Activated CD4-positive, alpha-beta memory T cell treated with anti-CD3 and anti-CD28 coated beads for 36 hours (primary cell): ENCODE data around the gene MEPE. TPM values are rescaled to one million over a fixed set of nuclear protein-coding genes. Genes with fewer than 3 reads are reported as not detected.
A peak's percentile ranks its signal among the peaks of the same experiment; 100 is the strongest.

Experiments
- CTCF ChIA-PET: fragments of 350-600 bp; sonication (Branson Sonifier 250); formaldehyde crosslinking; loops from one replicate; lab custom pipeline; 2021; ENCODE audit warnings: antibody characterized with exemption, inconsistent platforms; lab: Charles Lee
- POLR2A ChIA-PET: fragments of 350-600 bp; sonication (Branson Sonifier 250); formaldehyde crosslinking; loops from one replicate; lab custom pipeline; 2021; ENCODE audit warnings: antibody characterized with exemption; lab: Charles Lee
- DNase-seq: peaks from one replicate; pipeline ENCODE4 v3.0.0-alpha.2; 2020
- H3K27ac Mint-ChIP-seq: one replicate; pipeline ENCODE4 v1.8.0; 2021; ENCODE audit warnings: mixed read lengths
- H3K27me3 Mint-ChIP-seq: one replicate; pipeline ENCODE4 v1.8.0; 2021; ENCODE audit warnings: mixed read lengths
- H3K36me3 Mint-ChIP-seq: one replicate; pipeline ENCODE4 v1.8.0; 2021; ENCODE audit warnings: mixed read lengths
- H3K4me1 Mint-ChIP-seq: one replicate; pipeline ENCODE4 v1.8.0; 2021; ENCODE audit warnings: low read depth, mixed read lengths
- H3K4me3 Mint-ChIP-seq: one replicate; pipeline ENCODE4 v1.8.0; 2021; ENCODE audit warnings: mild to moderate bottlenecking, mixed read lengths
- H3K9me3 Mint-ChIP-seq: one replicate; pipeline ENCODE4 v1.8.0; 2021; ENCODE audit warnings: mixed read lengths
- intact Hi-C: fragments of 100-400 bp; cut with micrococcal nuclease; formaldehyde crosslinking; loops from one replicate; pipeline ENCODE4 v1.15.1; 2023
- total RNA-seq, 2 experiments: library from RNA; stranded (reverse); gene quantifications; one replicate each; pipeline ENCODE4 v1.2.3, GENCODE V29; 2021

The MEPE gene
- total RNA-seq, 2 experiments from 2014 or later = not detected

GRCh38 chr4:87846226-87846625 lies 13.5 kb downstream of the MEPE start:
- Mint-ChIP-seq H3K9me3 (no peaks in the 10 kb centered on the region), H3K4me3 (no peak overlapping the region), H3K27ac (no peak overlapping the region), H3K27me3 (peaks cover 23% of the 10 kb centered on the region), H3K36me3 (no peaks in the 10 kb centered on the region), H3K4me1 (peaks cover 5% of the 10 kb centered on the region)
- ChIA-PET CTCF (interaction anchor here (0.6 to 4.6 kb wide), 5 partner anchors 9 to 366 kb away, joined by 3 to 38 read pairs (median 3); no protein-coding TSS in a partner anchor), POLR2A (no interaction called here)
- DNase-seq = no peak
- intact Hi-C loops = loop anchor here (5.0 to 10.0 kb wide), 4 partner anchors 304 to 694 kb away; no protein-coding TSS in a partner anchor

GRCh38 chr4:87848622-87849351 lies 16.0 kb downstream of the MEPE start:
- no peaks in the 10 kb centered on the region for H3K9me3 Mint-ChIP-seq
- no peak overlapping the region for H3K27ac Mint-ChIP-seq
- POLR2A ChIA-PET = no interaction called here
- peak overlapping the region; percentile 40 for H3K4me3 Mint-ChIP-seq
- DNase-seq = peak; percentile 48
- peaks cover 25% of the 10 kb centered on the region for H3K27me3 Mint-ChIP-seq
- peaks cover 5% of the 10 kb centered on the region for H3K4me1 Mint-ChIP-seq
- intact Hi-C loops = loop anchor here (1.0 to 10.0 kb wide), 6 partner anchors 169 to 696 kb away; no protein-coding TSS in a partner anchor
- no peaks in the 10 kb centered on the region for H3K36me3 Mint-ChIP-seq
- CTCF ChIA-PET = interaction anchor here (0.6 to 4.6 kb wide), 28 partner anchors 9 to 666 kb away, joined by 3 to 38 read pairs (median 4); partner anchors contain the start of gene SPP1

- Mint-ChIP-seq H3K27me3 (peaks cover 24% of the 10 kb centered on the region), H3K4me3 (no peak overlapping the region), H3K36me3 (no peaks in the 10 kb centered on the region), H3K9me3 (no peaks in the 10 kb centered on the region), H3K27ac (no peak overlapping the region), H3K4me1 (peaks cover 5% of the 10 kb centered on the region)
- intact Hi-C loops = loop anchor here (1.0 to 10.0 kb wide), 6 partner anchors 170 to 697 kb away; no protein-coding TSS in a partner anchor
- POLR2A ChIA-PET = no interaction called here
- DNase-seq = no peak
- CTCF ChIA-PET = interaction anchor here (0.6 to 4.6 kb wide), 25 partner anchors 8 to 666 kb away, joined by 3 to 38 read pairs (median 4); partner anchors contain the start of gene SPP1
These were observed 16.8 kb downstream of the MEPE start for GRCh38 chr4:87849612-87850011.

- Mint-ChIP-seq H3K9me3 (no peaks in the 10 kb centered on the region), H3K4me3 (no peak overlapping the region), H3K4me1 (peaks cover 5% of the 10 kb centered on the region), H3K27ac (no peak overlapping the region), H3K27me3 (peaks cover 15% of the 10 kb centered on the region), H3K36me3 (no peaks in the 10 kb centered on the region)
- intact Hi-C loops = no loop called here
- CTCF ChIA-PET = interaction anchor here (0.8 to 4.5 kb wide), 4 partner anchors 8 to 122 kb away, joined by 3 to 32 read pairs (median 4); no protein-coding TSS in a partner anchor
- no peak for DNase-seq
- POLR2A ChIA-PET = no interaction called here
These were observed 18.6 kb downstream of the MEPE start for GRCh38 chr4:87851332-87851731.

GRCh38 chr4:87851953-87852352 lies 19.2 kb downstream of the MEPE start:
- no peak overlapping the region for H3K27ac Mint-ChIP-seq
- intact Hi-C loops = no loop called here
- ChIA-PET POLR2A (no interaction called here), CTCF (interaction anchor here (0.6 to 4.5 kb wide), 14 partner anchors 8 to 364 kb away, joined by 3 to 32 read pairs (median 6); partner anchors contain the start of gene SPP1)
- no peaks in the 10 kb centered on the region for H3K36me3 Mint-ChIP-seq
- DNase-seq = no peak
- peaks cover 5% of the 10 kb centered on the region for H3K4me1 Mint-ChIP-seq
- H3K27me3 Mint-ChIP-seq = peaks cover 12% of the 10 kb centered on the region
- no peaks in the 10 kb centered on the region for H3K9me3 Mint-ChIP-seq
- no peak overlapping the region for H3K4me3 Mint-ChIP-seq

GRCh38 chr4:87853108-87853507 lies 20.3 kb downstream of the MEPE start:
- H3K4me3 Mint-ChIP-seq = no peak overlapping the region
- H3K36me3 Mint-ChIP-seq = no peaks in the 10 kb centered on the region
- H3K27ac Mint-ChIP-seq = no peak overlapping the region
- intact Hi-C loops = loop anchor here (1.0 kb wide), 2 partner anchors 120 to 359 kb away; no protein-coding TSS in a partner anchor
- ChIA-PET CTCF (interaction anchor here (0.6 to 2.4 kb wide), 18 partner anchors 9 to 366 kb away, joined by 3 to 32 read pairs (median 4); partner anchors contain the start of gene SPP1), POLR2A (no interaction called here)
- peaks cover 14% of the 10 kb centered on the region for H3K27me3 Mint-ChIP-seq
- H3K9me3 Mint-ChIP-seq = no peaks in the 10 kb centered on the region
- peaks cover 5% of the 10 kb centered on the region for H3K4me1 Mint-ChIP-seq
- no peak for DNase-seq

- POLR2A ChIA-PET = no interaction called here
- Mint-ChIP-seq H3K36me3 (no peaks in the 10 kb centered on the region), H3K27me3 (peaks cover 12% of the 10 kb centered on the region), H3K4me1 (peaks cover 2% of the 10 kb centered on the region), H3K4me3 (no peak overlapping the region), H3K9me3 (no peaks in the 10 kb centered on the region), H3K27ac (no peak overlapping the region)
- no peak for DNase-seq
- CTCF ChIA-PET = interaction anchor here (1.2 to 2.4 kb wide), 3 partner anchors 114 to 358 kb away, joined by 7 to 21 read pairs (median 9); no protein-coding TSS in a partner anchor
- intact Hi-C loops = loop anchor here (1.0 kb wide), 2 partner anchors 119 to 358 kb away; no protein-coding TSS in a partner anchor
These were observed 21.1 kb downstream of the MEPE start for GRCh38 chr4:87853891-87854290.

- no peak for DNase-seq
- no peak overlapping the region for H3K27ac Mint-ChIP-seq
- intact Hi-C loops = no loop called here
- ChIA-PET CTCF (interaction anchor here (0.6 to 1.2 kb wide), 3 partner anchors 10 to 356 kb away, joined by 3 to 4 read pairs (median 3); no protein-coding TSS in a partner anchor), POLR2A (no interaction called here)
- H3K4me3 Mint-ChIP-seq = no peak overlapping the region
- H3K4me1 Mint-ChIP-seq = no peaks in the 10 kb centered on the region
- no peaks in the 10 kb centered on the region for H3K36me3 Mint-ChIP-seq
- no peaks in the 10 kb centered on the region for H3K9me3 Mint-ChIP-seq
- H3K27me3 Mint-ChIP-seq = peaks cover 14% of the 10 kb centered on the region
These were observed 22.8 kb downstream of the MEPE start for GRCh38 chr4:87855559-87855958.

GRCh38 chr4:87856816-87857215 lies 24.0 kb downstream of the MEPE start:
- H3K27me3 Mint-ChIP-seq = peaks cover 17% of the 10 kb centered on the region
- intact Hi-C loops = no loop called here
- H3K27ac Mint-ChIP-seq = no peak overlapping the region
- POLR2A ChIA-PET = interaction anchor here (0.6 kb wide), 1 partner anchor 193 kb away, joined by 3 read pairs; no protein-coding TSS in a partner anchor
- no peaks in the 10 kb centered on the region for H3K36me3 Mint-ChIP-seq
- no peaks in the 10 kb centered on the region for H3K9me3 Mint-ChIP-seq
- no peak overlapping the region for H3K4me3 Mint-ChIP-seq
- DNase-seq = no peak
- H3K4me1 Mint-ChIP-seq = no peaks in the 10 kb centered on the region
- CTCF ChIA-PET = interaction anchor here (0.8 to 2.2 kb wide), 3 partner anchors 19 to 355 kb away, joined by 3 to 9 read pairs (median 7); no protein-coding TSS in a partner anchor

- Mint-ChIP-seq H3K27me3 (peaks cover 17% of the 10 kb centered on the region), H3K4me3 (no peak overlapping the region), H3K36me3 (no peaks in the 10 kb centered on the region), H3K9me3 (no peaks in the 10 kb centered on the region), H3K27ac (no peak overlapping the region), H3K4me1 (no peaks in the 10 kb centered on the region)
- intact Hi-C loops = no loop called here
- ChIA-PET CTCF (interaction anchor here (1.1 to 2.2 kb wide), 3 partner anchors 9 to 354 kb away, joined by 6 to 9 read pairs (median 7); no protein-coding TSS in a partner anchor), POLR2A (no interaction called here)
- no peak for DNase-seq
These were observed 25.0 kb downstream of the MEPE start for GRCh38 chr4:87857789-87858188.

- DNase-seq = no peak
- Mint-ChIP-seq H3K36me3 (no peaks in the 10 kb centered on the region), H3K27me3 (peaks cover 11% of the 10 kb centered on the region), H3K4me1 (no peaks in the 10 kb centered on the region), H3K9me3 (no peaks in the 10 kb centered on the region), H3K4me3 (no peak overlapping the region), H3K27ac (no peak overlapping the region)
- intact Hi-C loops = no loop called here
- POLR2A ChIA-PET = no interaction called here
- CTCF ChIA-PET = no interaction called here
These were observed 29.5 kb downstream of the MEPE start for GRCh38 chr4:87862236-87862635.

GRCh38 chr4:87863486-87863885 lies 30.7 kb downstream of the MEPE start:
- no peaks in the 10 kb centered on the region for H3K9me3 Mint-ChIP-seq
- ChIA-PET CTCF (no interaction called here), POLR2A (no interaction called here)

More at GRCh38 chr4:87863486-87863885, 30.7 kb downstream of the MEPE start:
- H3K4me3 Mint-ChIP-seq = no peak overlapping the region
- H3K36me3 Mint-ChIP-seq = no peaks in the 10 kb centered on the region
- intact Hi-C loops = no loop called here
- H3K4me1 Mint-ChIP-seq = no peaks in the 10 kb centered on the region
- H3K27ac Mint-ChIP-seq = no peak overlapping the region
- peaks cover 8% of the 10 kb centered on the region for H3K27me3 Mint-ChIP-seq
- DNase-seq = no peak
